ENCODE data around the gene SEMA4D. TPM values are rescaled to one million over a fixed set of nuclear protein-coding genes. Genes with fewer than 3 reads are reported as not detected.
A peak's percentile ranks its signal among the peaks of the same experiment; 100 is the strongest.

The SEMA4D gene
- total and polyA plus RNA-seq, 2 donors = 9.1 to 14.0 TPM

GRCh38 chr9:89467278-89467625 lies 30.7 kb downstream of the SEMA4D start:
- Histone ChIP-seq H3K36me3 (ENCODE audit: insufficient read depth) (no peaks in the 10 kb centered on the region), H3K27ac (ENCODE audit: low read depth) (no peak overlapping the region), H3K4me1 (ENCODE audit: insufficient read depth) (peaks cover 2% of the 10 kb centered on the region), H3K4me3 (ENCODE audit: low read depth, low read length) (no peak overlapping the region)
- DNase-seq (ENCODE audit: extremely low spot score) = no peak
- WGBS = 85% methylated on average over 4 of the region's 4 CpGs

GRCh38 chr9:89466451-89467277 lies 31.2 kb downstream of the SEMA4D start:
- no peak for DNase-seq (ENCODE audit: extremely low spot score)

GRCh38 chr9:89465726-89466308 lies 32.1 kb downstream of the SEMA4D start:
- 95% methylated on average over 10 of the region's 10 CpGs for WGBS
- Histone ChIP-seq H3K36me3 (ENCODE audit: insufficient read depth) (no peaks in the 10 kb centered on the region), H3K27ac (ENCODE audit: low read depth) (no peak overlapping the region), H3K4me3 (ENCODE audit: low read depth, low read length) (no peak overlapping the region), H3K4me1 (ENCODE audit: insufficient read depth) (peaks cover 2% of the 10 kb centered on the region)
- no peak for DNase-seq (ENCODE audit: extremely low spot score)

More at GRCh38 chr9:89466451-89467277, 31.2 kb downstream of the SEMA4D start:
- Histone ChIP-seq H3K36me3 (ENCODE audit: insufficient read depth) (no peaks in the 10 kb centered on the region), H3K4me3 (ENCODE audit: low read depth, low read length) (no peak overlapping the region), H3K27ac (ENCODE audit: low read depth) (no peak overlapping the region), H3K4me1 (ENCODE audit: insufficient read depth) (peaks cover 2% of the 10 kb centered on the region)
- WGBS = 87% methylated on average over 18 of the region's 18 CpGs

GRCh38 chr9:89465001-89465451 lies 32.9 kb downstream of the SEMA4D start:
- 84% methylated on average over 7 of the region's 7 CpGs for WGBS
- Histone ChIP-seq H3K27ac (ENCODE audit: low read depth) (no peak overlapping the region), H3K36me3 (ENCODE audit: insufficient read depth) (no peaks in the 10 kb centered on the region), H3K4me1 (ENCODE audit: insufficient read depth) (peaks cover 2% of the 10 kb centered on the region), H3K4me3 (ENCODE audit: low read depth, low read length) (no peak overlapping the region)
- no peak for DNase-seq (ENCODE audit: extremely low spot score)

GRCh38 chr9:89464300-89464901 lies 33.5 kb downstream of the SEMA4D start:
- 70% methylated on average over 7 of the region's 7 CpGs for WGBS
- peak overlapping the region; percentile 67 for H3K27ac ChIP-seq (ENCODE audit: low read depth)
- no peaks in the 10 kb centered on the region for H3K36me3 ChIP-seq (ENCODE audit: insufficient read depth)
- no peak overlapping the region for H3K4me3 ChIP-seq (ENCODE audit: low read depth, low read length)
- H3K4me1 ChIP-seq (ENCODE audit: insufficient read depth) = peaks cover 2% of the 10 kb centered on the region
- DNase-seq (ENCODE audit: extremely low spot score) = no peak

- H3K4me3 ChIP-seq (ENCODE audit: low read depth, low read length) = no peak overlapping the region
- 96% methylated on average over 9 of the region's 9 CpGs for WGBS
- DNase-seq (ENCODE audit: extremely low spot score) = no peak
- H3K4me1 ChIP-seq (ENCODE audit: insufficient read depth) = no peaks in the 10 kb centered on the region
- no peak overlapping the region for H3K27ac ChIP-seq (ENCODE audit: low read depth)
- H3K36me3 ChIP-seq (ENCODE audit: insufficient read depth) = no peaks in the 10 kb centered on the region
Observed at GRCh38 chr9:89462817-89463683, 34.9 kb downstream of the SEMA4D start.

- no peak for DNase-seq (ENCODE audit: extremely low spot score)
- Histone ChIP-seq H3K27ac (ENCODE audit: low read depth) (no peak overlapping the region), H3K4me3 (ENCODE audit: low read depth, low read length) (no peak overlapping the region), H3K4me1 (ENCODE audit: insufficient read depth) (no peaks in the 10 kb centered on the region), H3K36me3 (ENCODE audit: insufficient read depth) (no peaks in the 10 kb centered on the region)
- 66% methylated on average over 5 of the region's 5 CpGs for WGBS
Observed at GRCh38 chr9:89462199-89462598, 35.7 kb downstream of the SEMA4D start.

GRCh38 chr9:89461265-89461664 lies 36.6 kb downstream of the SEMA4D start:
- no peaks in the 10 kb centered on the region for H3K36me3 ChIP-seq (ENCODE audit: insufficient read depth)
- 67% methylated on average over 8 of the region's 8 CpGs for WGBS
- no peak overlapping the region for H3K4me3 ChIP-seq (ENCODE audit: low read depth, low read length)
- no peaks in the 10 kb centered on the region for H3K4me1 ChIP-seq (ENCODE audit: insufficient read depth)
- no peak overlapping the region for H3K27ac ChIP-seq (ENCODE audit: low read depth)
- DNase-seq (ENCODE audit: extremely low spot score) = no peak

GRCh38 chr9:89460551-89460950 lies 37.4 kb downstream of the SEMA4D start:
- H3K27ac ChIP-seq (ENCODE audit: low read depth) = no peak overlapping the region
- WGBS = 90% methylated on average over 10 of the region's 10 CpGs

GRCh38 chr9:89458768-89459496 lies 39.0 kb downstream of the SEMA4D start:
- Histone ChIP-seq H3K27ac (ENCODE audit: low read depth) (no peak overlapping the region), H3K4me3 (ENCODE audit: low read depth, low read length) (no peak overlapping the region), H3K36me3 (ENCODE audit: insufficient read depth) (no peaks in the 10 kb centered on the region), H3K4me1 (ENCODE audit: insufficient read depth) (no peaks in the 10 kb centered on the region)
- no peak for DNase-seq (ENCODE audit: extremely low spot score)
- WGBS = 87% methylated on average over 8 of the region's 8 CpGs

More at GRCh38 chr9:89460551-89460950, 37.4 kb downstream of the SEMA4D start:
- Histone ChIP-seq H3K36me3 (ENCODE audit: insufficient read depth) (no peaks in the 10 kb centered on the region), H3K4me1 (ENCODE audit: insufficient read depth) (no peaks in the 10 kb centered on the region), H3K4me3 (ENCODE audit: low read depth, low read length) (no peak overlapping the region)
- no peak for DNase-seq (ENCODE audit: extremely low spot score)

GRCh38 chr9:89457376-89457855 lies 40.5 kb downstream of the SEMA4D start:
- H3K4me3 ChIP-seq (ENCODE audit: low read depth, low read length) = no peak overlapping the region
- WGBS = 88% methylated on average over 9 of the region's 9 CpGs
- H3K36me3 ChIP-seq (ENCODE audit: insufficient read depth) = no peaks in the 10 kb centered on the region
- H3K4me1 ChIP-seq (ENCODE audit: insufficient read depth) = no peaks in the 10 kb centered on the region
- DNase-seq (ENCODE audit: extremely low spot score) = no peak
- peak overlapping the region; percentile 53 for H3K27ac ChIP-seq (ENCODE audit: low read depth)

- Histone ChIP-seq H3K4me3 (ENCODE audit: low read depth, low read length) (no peak overlapping the region), H3K4me1 (ENCODE audit: insufficient read depth) (no peaks in the 10 kb centered on the region), H3K27ac (ENCODE audit: low read depth) (no peak overlapping the region), H3K36me3 (ENCODE audit: insufficient read depth) (no peaks in the 10 kb centered on the region)
- 86% methylated on average over 9 of the region's 9 CpGs for WGBS
- no peak for DNase-seq (ENCODE audit: extremely low spot score)
Observed at GRCh38 chr9:89455356-89455824, 42.5 kb downstream of the SEMA4D start.

Measured in urinary bladder (tissue), 4 donors.